Measurements from ENCODE around the gene PRG3. TPM values are rescaled to one million over a fixed set of nuclear protein-coding genes. Genes with fewer than 3 reads are reported as not detected.

PRG3 gene
- total and polyA plus RNA-seq, 2 donors (not counting 3 experiments of a cell fraction or from before 2014, with no cell fraction given) = not detected

DNA sequence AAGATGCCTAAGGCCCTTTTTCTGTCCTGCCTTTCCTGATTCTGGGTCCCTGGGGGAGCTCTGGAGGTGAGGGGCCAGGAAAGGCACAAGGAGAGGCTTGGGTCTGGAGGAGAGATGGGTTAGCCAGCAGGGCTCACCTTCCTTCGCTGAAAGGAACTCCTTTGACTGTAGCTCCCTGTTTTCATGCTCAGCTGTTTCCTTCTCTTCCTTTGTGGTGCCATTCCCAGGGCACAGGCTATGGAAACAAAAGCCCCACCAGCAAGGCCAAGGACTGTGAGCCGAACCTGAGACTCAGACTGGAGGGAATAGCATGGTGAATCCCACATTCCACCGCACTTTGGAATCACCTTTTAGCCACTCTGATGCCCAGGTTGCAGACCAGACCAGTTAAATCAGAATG is 35.5 kb upstream of the PRG3 start:
- dilution Hi-C loops (cut with MboI; ENCODE audit: extremely low pct_ligation_motif_present, low sequenced_read_pairs) (no loop called here), intact Hi-C loops (cut with micrococcal nuclease) (loop anchor here (1.0 kb wide), 1 partner anchor 8 kb away; no protein-coding TSS in a partner anchor)
- Histone ChIP-seq H2AFZ (ENCODE audit: low read depth, low read length) (no peak overlapping the region), H3K27ac (ENCODE audit: insufficient read depth, low read depth, low read length) (peak overlapping the region; percentile 14), H3K4me1 (ENCODE audit: control insufficient read depth, extremely low read depth, insufficient read depth, low read length) (peaks cover 32% of the 10 kb centered on the region), H3K9ac (replicated peaks; ENCODE audit: extremely low read depth, insufficient read depth, low read length) (peak overlapping the region; percentile 26), H3K9me1 (replicated peaks; ENCODE audit: control insufficient read depth, extremely low read depth, insufficient read depth, low read length) (no peaks in the 10 kb centered on the region), H4K20me1 (replicated peaks; ENCODE audit: control insufficient read depth, extremely low read depth, insufficient read depth, low read length) (no peaks in the 10 kb centered on the region), H3K36me3 (ENCODE audit: control insufficient read depth in 2 of 2, extremely low read depth in 1 of 2, insufficient read depth in 2 of 2, low read length in 2 of 2) (peaks cover 14 to 17% of the 10 kb centered on the region in 2 experiments), H3K4me2 (ENCODE audit: insufficient read depth, low read length) (no peak overlapping the region), H3K9me3 (replicated peaks; ENCODE audit: control insufficient read depth, insufficient read depth, low read length) (no peaks in the 10 kb centered on the region), H3K4me3 (replicated peaks in 1 of 3; ENCODE audit: insufficient read depth in 1 of 3, low read depth in 1 of 3, low read length in 3 of 3) (no peak overlapping the region), H3K27me3 (ENCODE audit: control insufficient read depth in 2 of 2, insufficient read depth in 2 of 2, low read length in 2 of 2) (no peaks in the 10 kb centered on the region), H3K79me2 (ENCODE audit: control insufficient read depth, insufficient read depth, low read length) (no peaks in the 10 kb centered on the region)
- CTCF ChIA-PET = interaction anchor here (0.6 to 1.5 kb wide), 5 partner anchors 8 to 71 kb away, joined by 3 to 6 read pairs (median 3); no protein-coding TSS in a partner anchor
- no TSS peak for BruUV-seq (replicated peaks)
- FAIRE-seq = no peak
- POLR2A ChIA-PET = interaction anchor here (0.6 kb wide), 1 partner anchor 8 kb away, joined by 3 read pairs; no protein-coding TSS in a partner anchor
- TF ChIP-seq POLR2AphosphoS5 (IDR thresholded peaks at IDR 0.05; ENCODE audit: insufficient read depth, low read depth, low read length) = no peak
- TF ChIP-seq GATA2 (IDR thresholded peaks at IDR 0.05; ENCODE audit: insufficient read depth, insufficient read length, low read depth, low read length) = no peak
- no peak for TF ChIP-seq POLR2A (IDR thresholded peaks at IDR 0.05; ENCODE audit: low read depth, low read length)
- TF ChIP-seq MYC (IDR thresholded peaks at IDR 0.05; ENCODE audit: low read depth, low read length) = no peak
- no peak for TF ChIP-seq JUN (IDR thresholded peaks at IDR 0.05; ENCODE audit: borderline replicate concordance, insufficient read depth, insufficient read length, low read depth)
- TF ChIP-seq FOS (IDR thresholded peaks at IDR 0.05; ENCODE audit: borderline replicate concordance, insufficient read depth, low read length) = no peak
- TF ChIP-seq EZH2 (IDR thresholded peaks at IDR 0.05; ENCODE audit: borderline replicate concordance, low read depth, low read length, severe bottlenecking) = no peak
- TF ChIP-seq, protein P1, sequence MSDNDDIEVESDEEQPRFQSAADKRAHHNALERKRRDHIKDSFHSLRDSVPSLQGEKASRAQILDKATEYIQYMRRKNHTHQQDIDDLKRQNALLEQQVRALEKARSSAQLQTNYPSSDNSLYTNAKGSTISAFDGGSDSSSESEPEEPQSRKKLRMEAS (IDR thresholded peaks at IDR 0.05; ENCODE audit: insufficient read depth, insufficient read length) = no peak
- TF ChIP-seq, protein P2, sequence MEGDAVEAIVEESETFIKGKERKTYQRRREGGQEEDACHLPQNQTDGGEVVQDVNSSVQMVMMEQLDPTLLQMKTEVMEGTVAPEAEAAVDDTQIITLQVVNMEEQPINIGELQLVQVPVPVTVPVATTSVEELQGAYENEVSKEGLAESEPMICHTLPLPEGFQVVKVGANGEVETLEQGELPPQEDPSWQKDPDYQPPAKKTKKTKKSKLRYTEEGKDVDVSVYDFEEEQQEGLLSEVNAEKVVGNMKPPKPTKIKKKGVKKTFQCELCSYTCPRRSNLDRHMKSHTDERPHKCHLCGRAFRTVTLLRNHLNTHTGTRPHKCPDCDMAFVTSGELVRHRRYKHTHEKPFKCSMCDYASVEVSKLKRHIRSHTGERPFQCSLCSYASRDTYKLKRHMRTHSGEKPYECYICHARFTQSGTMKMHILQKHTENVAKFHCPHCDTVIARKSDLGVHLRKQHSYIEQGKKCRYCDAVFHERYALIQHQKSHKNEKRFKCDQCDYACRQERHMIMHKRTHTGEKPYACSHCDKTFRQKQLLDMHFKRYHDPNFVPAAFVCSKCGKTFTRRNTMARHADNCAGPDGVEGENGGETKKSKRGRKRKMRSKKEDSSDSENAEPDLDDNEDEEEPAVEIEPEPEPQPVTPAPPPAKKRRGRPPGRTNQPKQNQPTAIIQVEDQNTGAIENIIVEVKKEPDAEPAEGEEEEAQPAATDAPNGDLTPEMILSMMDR (IDR thresholded peaks at IDR 0.05; ENCODE audit: extremely low read depth in 1 of 2, insufficient read depth in 1 of 2, low read depth in 1 of 2, low read length in 2 of 2) = no peak
- peak; percentile 80 for DNase-seq (ENCODE audit: low read depth, low spot score)

Data from endothelial cell of umbilical vein (primary cell).